HepG2 (cell line): ENCODE data around the gene BTBD1. TPM values are rescaled to one million over a fixed set of nuclear protein-coding genes. Genes with fewer than 3 reads are reported as not detected.
A peak's percentile ranks its signal among the peaks of the same experiment; 100 is the strongest.

Experiments used
- ATF7-NPFF ChIP-seq: sonication (generic); formaldehyde crosslinking; IDR thresholded peaks from 2 replicates; pipeline ENCODE4 v1.8.1; 2023; ENCODE audit warnings: mild to moderate bottlenecking, low read depth, missing genetic modification reagents, moderate library complexity
- BCL6 ChIP-seq: IDR thresholded peaks from 2 replicates; pipeline ENCODE4 v1.6.1; 2016; ENCODE audit warnings: missing genetic modification reagents, missing compliant biosample characterization
- DZIP1 ChIP-seq: sonication (generic); formaldehyde crosslinking; IDR thresholded peaks from 2 replicates; pipeline ENCODE4 v1.5.0; 2020; ENCODE audit warnings: mild to moderate bottlenecking, missing genetic modification reagents
- HNRNPK ChIP-seq: fragments of 200-400 bp; formaldehyde crosslinking; IDR thresholded peaks from 2 replicates; pipeline ENCODE4 v1.6.1; 2018; ENCODE audit warnings: low read length, low read depth, moderate library complexity, mild to moderate bottlenecking; ENCODE audit not compliant: poor library complexity, severe bottlenecking
- HNRNPUL1 ChIP-seq: fragments of 200-400 bp; formaldehyde crosslinking; IDR thresholded peaks from 2 replicates; pipeline ENCODE4 v1.6.1; 2017; ENCODE audit warnings: low read depth, mild to moderate bottlenecking, low read length, moderate library complexity
- JARID2 ChIP-seq: sonication (generic); formaldehyde crosslinking; IDR thresholded peaks from 2 replicates; pipeline ENCODE4 v1.8.1; 2023; ENCODE audit warnings: missing genetic modification reagents, inconsistent platforms; ENCODE audit not compliant: insufficient replicate concordance
- MED1 ChIP-seq: sonication (generic); formaldehyde crosslinking; IDR thresholded peaks from 2 replicates; pipeline ENCODE4 v1.4.0; 2020; ENCODE audit warnings: missing genetic modification reagents
- MTF1 ChIP-seq: sonication (generic); formaldehyde crosslinking; IDR thresholded peaks from 2 replicates; pipeline ENCODE4 v1.5.0; 2020; ENCODE audit warnings: missing genetic modification reagents
- NFE2L2 ChIP-seq: fragments of 150-350 bp; IDR thresholded peaks from 2 replicates; pipeline ENCODE4 v1.6.1; 2014; ENCODE audit warnings: low read length
- PHF20 ChIP-seq: sonication (generic); formaldehyde crosslinking; IDR thresholded peaks from 2 replicates; pipeline ENCODE4 v1.5.0; 2020; ENCODE audit warnings: mild to moderate bottlenecking, missing genetic modification reagents
- ZMYM2 ChIP-seq: sonication (generic); formaldehyde crosslinking; IDR thresholded peaks from 2 replicates; pipeline ENCODE4 v1.8.0; 2022; ENCODE audit warnings: mild to moderate bottlenecking, missing genetic modification reagents
- ZNF3 ChIP-seq: IDR thresholded peaks from 2 replicates; pipeline ENCODE4 v1.7.0; 2017; ENCODE audit warnings: inconsistent platforms
- ZNF619 ChIP-seq: sonication (generic); formaldehyde crosslinking; IDR thresholded peaks from 2 replicates; pipeline ENCODE4 v1.4.0; 2020; ENCODE audit warnings: mild to moderate bottlenecking, missing genetic modification reagents
- ZNF674 ChIP-seq: sonication (generic); formaldehyde crosslinking; IDR thresholded peaks from 2 replicates; pipeline ENCODE4 v1.5.0; 2020; ENCODE audit warnings: low read depth, mild to moderate bottlenecking, missing genetic modification reagents
- ZNF781 ChIP-seq: sonication (generic); formaldehyde crosslinking; IDR thresholded peaks from 2 replicates; pipeline ENCODE4 v1.5.1; 2020; ENCODE audit warnings: borderline replicate concordance, mild to moderate bottlenecking, missing genetic modification reagents; ENCODE audit errors: not compliant biosample characterization
- ZNF790 ChIP-seq: sonication (generic); formaldehyde crosslinking; IDR thresholded peaks from 2 replicates; pipeline ENCODE4 v1.8.0; 2022; ENCODE audit warnings: missing genetic modification reagents, mild to moderate bottlenecking, borderline replicate concordance
- ZNF83 ChIP-seq: sonication (generic); formaldehyde crosslinking; IDR thresholded peaks from 2 replicates; pipeline ENCODE4 v1.4.0; 2020; ENCODE audit warnings: missing genetic modification reagents, mild to moderate bottlenecking, borderline replicate concordance
- polyA plus RNA-seq, 8 experiments: library from polyadenylated mRNA; depleted of rRNA in 3 of 8; stranded (reverse) in 7 of 8; unstranded in 1 of 8; fragments of >200 nt; fragmentation: Illumina TruSeq in 4 of 8; extraction: Trizol in 4 of 8; gene quantifications; 2 replicates each; pipeline versions ENCODE4 v1.2.1 to v1.2.3, GENCODE V29; 2011 to 2016; ENCODE audit warnings: low read depth in 4 of 8, missing spikeins in 1 of 8, mixed read lengths in 1 of 8; ENCODE audit not compliant: insufficient read depth in 1 of 8
- total RNA-seq, 5 experiments: library from RNA; depleted of rRNA; stranded (reverse); fragments of >200 nt; fragmentation: Illumina TruSeq; extraction: Trizol; gene quantifications; 2 replicates each; pipeline ENCODE4 v1.2.3, GENCODE V29; 2016; ENCODE audit warnings: low read depth in 1 of 5
- TF ChIP-seq, protein P1 (sequence below): sonication (generic); formaldehyde crosslinking; IDR thresholded peaks from 2 replicates; pipeline ENCODE4; 2020; ENCODE audit warnings: missing genetic modification reagents, mild to moderate bottlenecking, borderline replicate concordance
- TF ChIP-seq, protein P2 (sequence below): sonication (generic); formaldehyde crosslinking; IDR thresholded peaks from 2 replicates; pipeline ENCODE4 v1.8.0; 2022; ENCODE audit warnings: mild to moderate bottlenecking, missing genetic modification reagents, borderline replicate concordance
- TF ChIP-seq, protein P3 (sequence below): sonication (generic); formaldehyde crosslinking; IDR thresholded peaks from 2 replicates; pipeline ENCODE4 v1.4.0; 2020; ENCODE audit warnings: missing genetic modification reagents

BTBD1 gene
- total and polyA plus RNA-seq, 2 of the 13 experiments (the other 11 are each of a cell fraction or from before 2014, with no cell fraction given), result 32.1 to 53.9 TPM

- TF ChIP-seq DZIP1 (peak; percentile 51; the same call in 1 of the 2 replicates), ZNF83 (no peak), ZNF781 (CRISPR knock-in tag) (peak; percentile 93), BCL6 (no peak), ATF7-NPFF (CRISPR knock-in tag) (0 out of 2 replicates have a peak, but pooled peaks have one; percentile 59), PHF20 (CRISPR knock-in tag) (peak; percentile 96), ZNF3 (CRISPR knock-in tag) (0 out of 2 replicates have a peak, but pooled peaks have one; percentile 13), NFE2L2 (no peak), MED1 (CRISPR knock-in tag) (peak; percentile 77), HNRNPK (no peak), JARID2 (no peak), ZNF674 (CRISPR knock-in tag) (0 out of 2 replicates have a peak, but pooled peaks have one; percentile 22), HNRNPUL1 (no peak), ZNF619 (CRISPR knock-in tag) (peak; percentile 45; the same call in 1 of the 2 replicates), MTF1 (no peak), ZMYM2 (peak; percentile 46; the same call in 1 of the 2 replicates), ZNF790 (CRISPR knock-in tag) (peak; percentile 48; the same call in 1 of the 2 replicates)
- TF ChIP-seq, protein P1, sequence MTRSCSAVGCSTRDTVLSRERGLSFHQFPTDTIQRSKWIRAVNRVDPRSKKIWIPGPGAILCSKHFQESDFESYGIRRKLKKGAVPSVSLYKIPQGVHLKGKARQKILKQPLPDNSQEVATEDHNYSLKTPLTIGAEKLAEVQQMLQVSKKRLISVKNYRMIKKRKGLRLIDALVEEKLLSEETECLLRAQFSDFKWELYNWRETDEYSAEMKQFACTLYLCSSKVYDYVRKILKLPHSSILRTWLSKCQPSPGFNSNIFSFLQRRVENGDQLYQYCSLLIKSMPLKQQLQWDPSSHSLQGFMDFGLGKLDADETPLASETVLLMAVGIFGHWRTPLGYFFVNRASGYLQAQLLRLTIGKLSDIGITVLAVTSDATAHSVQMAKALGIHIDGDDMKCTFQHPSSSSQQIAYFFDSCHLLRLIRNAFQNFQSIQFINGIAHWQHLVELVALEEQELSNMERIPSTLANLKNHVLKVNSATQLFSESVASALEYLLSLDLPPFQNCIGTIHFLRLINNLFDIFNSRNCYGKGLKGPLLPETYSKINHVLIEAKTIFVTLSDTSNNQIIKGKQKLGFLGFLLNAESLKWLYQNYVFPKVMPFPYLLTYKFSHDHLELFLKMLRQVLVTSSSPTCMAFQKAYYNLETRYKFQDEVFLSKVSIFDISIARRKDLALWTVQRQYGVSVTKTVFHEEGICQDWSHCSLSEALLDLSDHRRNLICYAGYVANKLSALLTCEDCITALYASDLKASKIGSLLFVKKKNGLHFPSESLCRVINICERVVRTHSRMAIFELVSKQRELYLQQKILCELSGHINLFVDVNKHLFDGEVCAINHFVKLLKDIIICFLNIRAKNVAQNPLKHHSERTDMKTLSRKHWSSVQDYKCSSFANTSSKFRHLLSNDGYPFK (CRISPR knock-in tag), result peak; percentile 88
- TF ChIP-seq, protein P2, sequence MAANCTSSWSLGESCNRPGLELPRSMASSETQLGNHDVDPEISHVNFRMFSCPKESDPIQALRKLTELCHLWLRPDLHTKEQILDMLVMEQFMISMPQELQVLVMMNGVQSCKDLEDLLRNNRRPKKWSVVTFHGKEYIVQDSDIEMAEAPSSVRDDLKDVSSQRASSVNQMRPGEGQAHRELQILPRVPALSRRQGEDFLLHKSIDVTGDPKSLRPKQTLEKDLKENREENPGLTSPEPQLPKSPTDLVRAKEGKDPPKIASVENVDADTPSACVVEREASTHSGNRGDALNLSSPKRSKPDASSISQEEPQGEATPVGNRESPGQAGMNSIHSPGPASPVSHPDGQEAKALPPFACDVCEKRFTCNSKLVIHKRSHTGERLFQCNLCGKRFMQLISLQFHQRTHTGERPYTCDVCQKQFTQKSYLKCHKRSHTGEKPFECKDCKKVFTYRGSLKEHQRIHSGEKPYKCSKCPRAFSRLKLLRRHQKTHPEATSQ (CRISPR knock-in tag), result no peak
- TF ChIP-seq, protein P3, sequence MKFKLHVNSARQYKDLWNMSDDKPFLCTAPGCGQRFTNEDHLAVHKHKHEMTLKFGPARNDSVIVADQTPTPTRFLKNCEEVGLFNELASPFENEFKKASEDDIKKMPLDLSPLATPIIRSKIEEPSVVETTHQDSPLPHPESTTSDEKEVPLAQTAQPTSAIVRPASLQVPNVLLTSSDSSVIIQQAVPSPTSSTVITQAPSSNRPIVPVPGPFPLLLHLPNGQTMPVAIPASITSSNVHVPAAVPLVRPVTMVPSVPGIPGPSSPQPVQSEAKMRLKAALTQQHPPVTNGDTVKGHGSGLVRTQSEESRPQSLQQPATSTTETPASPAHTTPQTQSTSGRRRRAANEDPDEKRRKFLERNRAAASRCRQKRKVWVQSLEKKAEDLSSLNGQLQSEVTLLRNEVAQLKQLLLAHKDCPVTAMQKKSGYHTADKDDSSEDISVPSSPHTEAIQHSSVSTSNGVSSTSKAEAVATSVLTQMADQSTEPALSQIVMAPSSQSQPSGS (CRISPR knock-in tag), result no peak
These were observed 55.6 kb downstream of the BTBD1 start, which contains the start of gene C15orf40 (continued) for GRCh38 chr15:83011271-83012075.
